Measurements from ENCODE around the gene RAD9B. TPM values are rescaled to one million over a fixed set of nuclear protein-coding genes. Genes with fewer than 3 reads are reported as not detected.

RAD9B gene
- total and polyA plus RNA-seq, 2 of the 13 experiments (the other 11 are each of a cell fraction or from before 2014, with no cell fraction given), result 0.05 to 0.38 TPM

DNA sequence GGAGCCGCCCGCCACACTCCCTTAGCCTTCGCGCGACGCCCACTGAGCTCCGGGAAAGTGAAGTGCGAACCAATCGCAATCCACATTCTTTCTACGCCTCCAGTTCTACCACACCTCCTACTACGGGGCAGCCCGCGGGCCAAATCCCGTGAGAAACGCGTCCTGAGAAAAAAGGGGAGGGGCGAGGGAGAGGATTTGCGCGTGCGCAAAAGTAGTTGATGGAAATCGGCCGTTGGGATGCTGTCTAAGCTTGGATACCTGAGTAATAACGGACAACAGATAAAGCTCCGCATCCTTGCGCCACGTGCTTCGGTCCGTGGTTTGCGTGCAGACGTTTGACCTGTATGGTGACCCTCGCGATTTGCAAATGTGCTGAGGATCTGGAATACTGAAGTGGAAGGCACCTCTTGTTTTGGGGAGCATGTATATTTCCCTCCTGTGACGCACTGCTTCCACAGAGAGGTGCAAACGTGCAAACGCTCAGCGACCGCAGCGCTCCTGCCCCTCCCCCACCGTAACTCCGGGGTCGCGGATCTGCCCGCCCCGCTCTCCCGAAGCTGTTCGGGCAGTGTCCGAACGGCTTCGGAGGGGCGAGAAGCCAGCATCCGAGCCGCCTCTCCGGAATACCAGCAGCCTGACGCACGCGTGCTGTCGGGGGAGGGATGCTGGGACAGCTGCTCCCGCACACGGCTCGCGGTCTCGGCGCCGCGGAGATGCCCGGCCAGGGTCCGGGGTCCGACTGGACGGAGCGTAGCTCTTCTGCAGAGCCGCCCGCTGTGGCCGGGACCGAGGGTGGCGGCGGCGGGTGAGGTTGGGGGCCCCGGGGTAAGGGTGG is 33.7 kb upstream of the RAD9B start, which contains the start of the genes FAM216A and GPN3 (continued):
- TF ChIP-seq, protein P1, sequence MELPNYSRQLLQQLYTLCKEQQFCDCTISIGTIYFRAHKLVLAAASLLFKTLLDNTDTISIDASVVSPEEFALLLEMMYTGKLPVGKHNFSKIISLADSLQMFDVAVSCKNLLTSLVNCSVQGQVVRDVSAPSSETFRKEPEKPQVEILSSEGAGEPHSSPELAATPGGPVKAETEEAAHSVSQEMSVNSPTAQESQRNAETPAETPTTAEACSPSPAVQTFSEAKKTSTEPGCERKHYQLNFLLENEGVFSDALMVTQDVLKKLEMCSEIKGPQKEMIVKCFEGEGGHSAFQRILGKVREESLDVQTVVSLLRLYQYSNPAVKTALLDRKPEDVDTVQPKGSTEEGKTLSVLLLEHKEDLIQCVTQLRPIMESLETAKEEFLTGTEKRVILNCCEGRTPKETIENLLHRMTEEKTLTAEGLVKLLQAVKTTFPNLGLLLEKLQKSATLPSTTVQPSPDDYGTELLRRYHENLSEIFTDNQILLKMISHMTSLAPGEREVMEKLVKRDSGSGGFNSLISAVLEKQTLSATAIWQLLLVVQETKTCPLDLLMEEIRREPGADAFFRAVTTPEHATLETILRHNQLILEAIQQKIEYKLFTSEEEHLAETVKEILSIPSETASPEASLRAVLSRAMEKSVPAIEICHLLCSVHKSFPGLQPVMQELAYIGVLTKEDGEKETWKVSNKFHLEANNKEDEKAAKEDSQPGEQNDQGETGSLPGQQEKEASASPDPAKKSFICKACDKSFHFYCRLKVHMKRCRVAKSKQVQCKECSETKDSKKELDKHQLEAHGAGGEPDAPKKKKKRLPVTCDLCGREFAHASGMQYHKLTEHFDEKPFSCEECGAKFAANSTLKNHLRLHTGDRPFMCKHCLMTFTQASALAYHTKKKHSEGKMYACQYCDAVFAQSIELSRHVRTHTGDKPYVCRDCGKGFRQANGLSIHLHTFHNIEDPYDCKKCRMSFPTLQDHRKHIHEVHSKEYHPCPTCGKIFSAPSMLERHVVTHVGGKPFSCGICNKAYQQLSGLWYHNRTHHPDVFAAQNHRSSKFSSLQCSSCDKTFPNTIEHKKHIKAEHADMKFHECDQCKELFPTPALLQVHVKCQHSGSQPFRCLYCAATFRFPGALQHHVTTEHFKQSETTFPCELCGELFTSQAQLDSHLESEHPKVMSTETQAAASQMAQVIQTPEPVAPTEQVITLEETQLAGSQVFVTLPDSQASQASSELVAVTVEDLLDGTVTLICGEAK (IDR thresholded peaks at IDR 0.05), result no peak
- TF ChIP-seq, protein P1 (CRISPR knock-in tag; IDR thresholded peaks at IDR 0.05), result no peak; the same call in 1 of the 2 replicates
- TF ChIP-seq, protein P2, sequence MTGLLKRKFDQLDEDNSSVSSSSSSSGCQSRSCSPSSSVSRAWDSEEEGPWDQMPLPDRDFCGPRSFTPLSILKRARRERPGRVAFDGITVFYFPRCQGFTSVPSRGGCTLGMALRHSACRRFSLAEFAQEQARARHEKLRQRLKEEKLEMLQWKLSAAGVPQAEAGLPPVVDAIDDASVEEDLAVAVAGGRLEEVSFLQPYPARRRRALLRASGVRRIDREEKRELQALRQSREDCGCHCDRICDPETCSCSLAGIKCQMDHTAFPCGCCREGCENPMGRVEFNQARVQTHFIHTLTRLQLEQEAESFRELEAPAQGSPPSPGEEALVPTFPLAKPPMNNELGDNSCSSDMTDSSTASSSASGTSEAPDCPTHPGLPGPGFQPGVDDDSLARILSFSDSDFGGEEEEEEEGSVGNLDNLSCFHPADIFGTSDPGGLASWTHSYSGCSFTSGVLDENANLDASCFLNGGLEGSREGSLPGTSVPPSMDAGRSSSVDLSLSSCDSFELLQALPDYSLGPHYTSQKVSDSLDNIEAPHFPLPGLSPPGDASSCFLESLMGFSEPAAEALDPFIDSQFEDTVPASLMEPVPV (CRISPR knock-in tag; IDR thresholded peaks at IDR 0.05), result peak; percentile 88
- TF ChIP-seq SATB2 (CRISPR knock-in tag; IDR thresholded peaks at IDR 0.05), result peak; percentile 66; the same call in 1 of the 2 replicates
- no peak for TF ChIP-seq RAD51 (IDR thresholded peaks at IDR 0.05; ENCODE audit: borderline replicate concordance)
- TF ChIP-seq ZNF550 (CRISPR knock-in tag; IDR thresholded peaks at IDR 0.05; ENCODE audit: borderline replicate concordance), result no peak
- TF ChIP-seq, protein P3, sequence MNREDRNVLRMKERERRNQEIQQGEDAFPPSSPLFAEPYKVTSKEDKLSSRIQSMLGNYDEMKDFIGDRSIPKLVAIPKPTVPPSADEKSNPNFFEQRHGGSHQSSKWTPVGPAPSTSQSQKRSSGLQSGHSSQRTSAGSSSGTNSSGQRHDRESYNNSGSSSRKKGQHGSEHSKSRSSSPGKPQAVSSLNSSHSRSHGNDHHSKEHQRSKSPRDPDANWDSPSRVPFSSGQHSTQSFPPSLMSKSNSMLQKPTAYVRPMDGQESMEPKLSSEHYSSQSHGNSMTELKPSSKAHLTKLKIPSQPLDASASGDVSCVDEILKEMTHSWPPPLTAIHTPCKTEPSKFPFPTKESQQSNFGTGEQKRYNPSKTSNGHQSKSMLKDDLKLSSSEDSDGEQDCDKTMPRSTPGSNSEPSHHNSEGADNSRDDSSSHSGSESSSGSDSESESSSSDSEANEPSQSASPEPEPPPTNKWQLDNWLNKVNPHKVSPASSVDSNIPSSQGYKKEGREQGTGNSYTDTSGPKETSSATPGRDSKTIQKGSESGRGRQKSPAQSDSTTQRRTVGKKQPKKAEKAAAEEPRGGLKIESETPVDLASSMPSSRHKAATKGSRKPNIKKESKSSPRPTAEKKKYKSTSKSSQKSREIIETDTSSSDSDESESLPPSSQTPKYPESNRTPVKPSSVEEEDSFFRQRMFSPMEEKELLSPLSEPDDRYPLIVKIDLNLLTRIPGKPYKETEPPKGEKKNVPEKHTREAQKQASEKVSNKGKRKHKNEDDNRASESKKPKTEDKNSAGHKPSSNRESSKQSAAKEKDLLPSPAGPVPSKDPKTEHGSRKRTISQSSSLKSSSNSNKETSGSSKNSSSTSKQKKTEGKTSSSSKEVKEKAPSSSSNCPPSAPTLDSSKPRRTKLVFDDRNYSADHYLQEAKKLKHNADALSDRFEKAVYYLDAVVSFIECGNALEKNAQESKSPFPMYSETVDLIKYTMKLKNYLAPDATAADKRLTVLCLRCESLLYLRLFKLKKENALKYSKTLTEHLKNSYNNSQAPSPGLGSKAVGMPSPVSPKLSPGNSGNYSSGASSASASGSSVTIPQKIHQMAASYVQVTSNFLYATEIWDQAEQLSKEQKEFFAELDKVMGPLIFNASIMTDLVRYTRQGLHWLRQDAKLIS (CRISPR knock-in tag; IDR thresholded peaks at IDR 0.05), result no peak
- TF ChIP-seq ZNF781 (CRISPR knock-in tag; IDR thresholded peaks at IDR 0.05; ENCODE audit: borderline replicate concordance, not compliant biosample characterization), result no peak
- TF ChIP-seq SP5 (CRISPR knock-in tag; IDR thresholded peaks at IDR 0.05; ENCODE audit: borderline replicate concordance, low read depth), result peak; percentile 84
- TF ChIP-seq ZNF598 (CRISPR knock-in tag; IDR thresholded peaks at IDR 0.05; ENCODE audit: borderline replicate concordance), result peak; percentile 38; the same call in 1 of the 2 replicates

Measured in HepG2 (cell line).